ENCODE data around the gene GARIN1A.
"Not testable (repeated sequence)": the region's sequence is repeated elsewhere in the genome, so short reads cannot be mapped to it uniquely, and the experiment has no call there.

Gene GARIN1A

DNA sequence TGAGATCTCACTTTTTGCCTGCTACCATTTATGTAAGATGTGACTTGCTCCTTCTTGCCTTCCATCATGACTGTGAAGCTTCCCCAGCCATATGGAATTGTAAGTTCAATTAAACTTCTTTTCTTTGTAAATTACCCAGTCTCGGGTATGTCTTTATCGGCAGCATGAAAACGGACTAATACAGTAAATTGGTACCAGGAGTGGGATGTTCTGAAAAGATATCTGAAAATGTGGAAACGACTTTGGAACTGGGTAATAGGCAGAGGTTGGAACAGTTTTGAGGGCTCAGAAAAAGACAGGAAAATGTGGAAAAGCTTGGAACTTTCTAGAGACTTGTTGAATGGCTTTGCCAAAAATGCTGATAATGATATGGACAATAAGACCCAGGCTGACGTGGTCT lies 10.6 kb upstream of the GARIN1A start:
- DNase-seq (ENCODE audit: low spot score), result no peak
- in situ Hi-C loops (cut with MboI; ENCODE audit: low pct_unique_long_range_greater_than_20kb, low sequenced_read_pairs, unreplicated experiment), result no loop called here
- TF ChIP-seq CTCF (IDR thresholded peaks at IDR 0.05; ENCODE audit: extremely low read depth, insufficient read depth, missing control alignments), result no peak

- DNase-seq (ENCODE audit: low spot score), result no peak
- TF ChIP-seq CTCF (IDR thresholded peaks at IDR 0.05; ENCODE audit: extremely low read depth, insufficient read depth, missing control alignments), result no peak
- in situ Hi-C loops (cut with MboI; ENCODE audit: low pct_unique_long_range_greater_than_20kb, low sequenced_read_pairs, unreplicated experiment), result no loop called here
These were observed 10.0 kb upstream of the GARIN1A start for GRCh38 chr7:128662091-128662490.

GRCh38 chr7:128663223-128663622 lies 8.9 kb upstream of the GARIN1A start:
- DNase-seq (ENCODE audit: low spot score); in situ Hi-C loops (cut with MboI; ENCODE audit: low pct_unique_long_range_greater_than_20kb, low sequenced_read_pairs, unreplicated experiment): not testable (repeated sequence)

DNA sequence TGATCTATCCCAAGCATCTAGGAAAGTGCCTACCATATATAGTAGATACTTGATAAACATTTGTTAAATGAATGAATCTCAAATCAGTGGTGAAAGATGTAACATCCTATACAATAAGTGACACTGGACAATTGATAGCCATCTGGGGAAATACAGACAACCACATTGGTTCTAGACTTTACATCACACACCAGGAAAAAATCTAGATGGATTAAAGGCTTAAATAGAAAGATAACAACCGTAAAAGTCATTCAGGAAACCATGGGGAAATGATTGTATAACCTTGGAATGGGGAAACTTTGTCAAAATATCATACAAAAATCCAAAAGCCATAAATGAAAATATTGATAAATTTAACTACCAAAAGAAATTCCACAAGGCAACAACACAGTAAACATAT lies 7.0 kb upstream of the GARIN1A start:
- no peak for DNase-seq (ENCODE audit: low spot score)
- no peak for TF ChIP-seq CTCF (IDR thresholded peaks at IDR 0.05; ENCODE audit: extremely low read depth, insufficient read depth, missing control alignments)

GRCh38 chr7:128666200-128666599 lies 5.9 kb upstream of the GARIN1A start:
- no peak for TF ChIP-seq CTCF (IDR thresholded peaks at IDR 0.05; ENCODE audit: extremely low read depth, insufficient read depth, missing control alignments)
- no peak for DNase-seq (ENCODE audit: low spot score)
- in situ Hi-C loops (cut with MboI; ENCODE audit: low pct_unique_long_range_greater_than_20kb, low sequenced_read_pairs, unreplicated experiment), result no loop called here

More for the DNA sequence above, 7.0 kb upstream of the GARIN1A start:
- in situ Hi-C loops (cut with MboI; ENCODE audit: low pct_unique_long_range_greater_than_20kb, low sequenced_read_pairs, unreplicated experiment), result no loop called here

- in situ Hi-C loops (cut with MboI; ENCODE audit: low pct_unique_long_range_greater_than_20kb, low sequenced_read_pairs, unreplicated experiment), result no loop called here
- no peak for DNase-seq (ENCODE audit: low spot score)
- TF ChIP-seq CTCF (IDR thresholded peaks at IDR 0.05; ENCODE audit: extremely low read depth, insufficient read depth, missing control alignments), result peak; percentile 71
These were observed 930 bp downstream of the GARIN1A start for GRCh38 chr7:128672927-128673517.

DNA sequence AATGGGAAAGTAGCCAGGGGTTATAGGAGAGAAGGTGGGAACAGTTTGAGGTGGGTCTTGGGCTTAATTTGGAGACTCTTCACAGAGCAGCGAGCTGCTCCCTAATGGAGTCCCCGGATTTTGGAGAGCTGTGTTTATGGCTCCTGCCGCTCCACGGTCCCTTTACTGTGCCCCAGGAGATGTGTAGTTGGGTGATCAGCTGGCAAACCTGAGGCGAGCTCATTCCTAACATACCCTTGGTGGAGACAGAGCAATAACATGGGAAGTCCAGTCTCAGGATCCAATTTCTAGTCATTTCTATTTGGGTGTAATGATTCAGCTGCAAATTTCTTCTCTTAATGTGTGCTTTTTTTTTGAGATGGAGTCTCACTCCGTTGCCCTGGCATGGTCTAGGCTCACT lies 1.5 kb downstream of the GARIN1A start:
- TF ChIP-seq CTCF (IDR thresholded peaks at IDR 0.05; ENCODE audit: extremely low read depth, insufficient read depth, missing control alignments), result no peak
- in situ Hi-C loops (cut with MboI; ENCODE audit: low pct_unique_long_range_greater_than_20kb, low sequenced_read_pairs, unreplicated experiment), result no loop called here
- no peak for DNase-seq (ENCODE audit: low spot score)

All from GM13977 (cell line).